ENCODE measurements around the gene FRYL. TPM values are rescaled to one million over a fixed set of nuclear protein-coding genes. Genes with fewer than 3 reads are reported as not detected.
"Not testable (repeated sequence)": the region's sequence is repeated elsewhere in the genome, so short reads cannot be mapped to it uniquely, and the experiment has no call there.

Gene FRYL
- total RNA-seq (135 TPM), polyA plus RNA-seq (10 to 100 TPM; 27.5 to 34.3 (median 31.2) TPM)

DNA sequence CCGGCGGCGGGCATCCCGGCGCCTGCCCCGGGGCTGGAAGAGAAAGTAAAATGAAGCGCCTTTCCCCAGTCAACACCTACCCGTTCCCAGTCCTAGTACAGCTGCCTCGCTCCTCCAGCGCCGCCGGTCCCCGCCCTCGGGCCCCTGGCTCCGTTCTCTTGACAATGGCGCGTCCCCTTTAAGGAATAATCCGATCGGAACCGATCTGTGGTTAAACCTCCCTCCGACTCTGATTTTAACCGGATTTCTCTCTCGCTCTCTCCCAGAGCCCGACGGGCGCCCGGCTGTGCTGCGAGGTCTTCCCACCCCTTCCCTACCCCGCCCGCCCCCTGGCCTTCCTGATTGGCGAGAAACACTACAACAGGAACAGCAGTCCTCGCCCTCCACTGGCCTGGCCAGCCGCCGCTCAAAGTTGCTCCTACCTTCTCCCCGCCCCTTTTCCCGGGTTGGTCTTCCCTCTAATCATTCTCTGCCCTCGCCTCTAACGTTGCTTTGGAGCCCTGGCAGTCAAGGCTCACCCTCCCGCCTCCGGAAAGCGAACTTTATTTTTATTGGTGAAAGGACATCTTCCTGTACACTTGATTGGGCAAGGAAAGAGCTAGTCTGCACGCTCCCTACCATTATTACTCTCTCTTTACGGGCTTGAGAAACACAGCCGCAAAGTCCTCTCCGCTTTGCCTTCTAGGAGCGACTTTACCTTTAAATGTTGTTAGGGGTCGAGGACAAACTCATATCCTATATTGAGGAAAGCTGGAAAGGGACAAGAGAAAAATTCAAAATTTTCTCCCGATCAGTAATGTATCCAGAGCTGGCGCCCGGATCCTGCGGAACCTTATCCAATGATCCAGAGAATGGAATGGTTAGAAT lies at the start of gene FRYL:
Gene FRYL, minus strand, starts transcription at position 282 of the 867 bp plus-strand sequence. CDS start 145,869 bp downstream, outside the sequence.
- DNase-seq (peak; percentile 96 to 100 (median 97)), ATAC-seq (ENCODE audit: low read depth in 2 of 2) (peak; percentile 91 to 93)
- peak within 1 kb of the TSS; percentile 97 for H3K4me3 ChIP-seq (ENCODE audit: low read depth, low read length)
- Mint-ChIP-seq H3K27ac (peak within 1 kb of the TSS; percentile 83 to 96 (median 93)), H3K27me3 (peaks cover 5% of the 10 kb centered on the region), H3K4me1 (peaks cover 11 to 51% (median 38%) of the 10 kb centered on the region in 4 donors), H3K4me3 (peak within 1 kb of the TSS; percentile 89 to 98 (median 95)), H3K36me3 (peaks cover 7% of the 10 kb centered on the region), H3K9me3 (no peaks in the 10 kb centered on the region)
- no peaks in the 10 kb centered on the region for H3K27me3 ChIP-seq (ENCODE audit: control insufficient read depth, insufficient read depth, low read length)
- peaks cover 37% of the 10 kb centered on the region for H3K4me1 ChIP-seq (ENCODE audit: control insufficient read depth, insufficient read depth, low read length, poor library complexity, severe bottlenecking)
- H3K36me3 ChIP-seq (ENCODE audit: control insufficient read depth, insufficient read depth, low read length), result no peaks in the 10 kb centered on the region
- H3K9me3 ChIP-seq (ENCODE audit: control insufficient read depth in 2 of 2, low read length in 2 of 2), result no peaks in the 10 kb centered on the region
- H3K27ac ChIP-seq (ENCODE audit: insufficient read depth, low read length, poor library complexity, severe bottlenecking), result peak within 1 kb of the TSS; percentile 90

DNA sequence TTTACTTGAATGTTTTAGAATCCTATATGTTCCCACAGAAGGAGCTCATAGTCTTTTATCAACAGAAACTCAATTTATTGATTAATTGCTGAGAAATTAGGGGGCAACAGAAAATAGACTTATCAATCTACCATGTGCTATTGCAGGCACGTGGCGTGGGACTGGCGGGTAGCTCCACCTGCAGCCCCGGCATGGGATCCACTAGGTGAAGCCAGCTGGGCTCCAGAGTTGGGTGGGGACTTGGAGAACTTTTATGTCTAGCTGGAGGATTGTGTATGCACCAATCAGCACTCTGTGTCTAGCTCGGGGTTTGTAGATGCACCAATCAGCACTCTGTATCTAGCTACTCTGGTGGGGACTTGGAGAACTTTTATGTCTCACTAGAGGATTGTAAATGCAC lies 47.5 kb upstream of the FRYL start:
- no peak overlapping the region for H3K27ac Mint-ChIP-seq
- H3K4me3 Mint-ChIP-seq, result no peak overlapping the region
- ATAC-seq (ENCODE audit: low read depth in 2 of 2) (no peak), DNase-seq (no peak)
- Histone ChIP-seq H3K36me3 (ENCODE audit: control insufficient read depth, insufficient read depth, low read length) (no peaks in the 10 kb centered on the region), H3K27me3 (ENCODE audit: control insufficient read depth, insufficient read depth, low read length) (peaks cover 2% of the 10 kb centered on the region), H3K4me1 (ENCODE audit: control insufficient read depth, insufficient read depth, low read length, poor library complexity, severe bottlenecking) (peaks cover 16% of the 10 kb centered on the region), H3K4me3 (ENCODE audit: low read depth, low read length) (no peak overlapping the region), H3K9me3 (ENCODE audit: control insufficient read depth in 2 of 2, low read length in 2 of 2) (no peaks in the 10 kb centered on the region), H3K27ac (ENCODE audit: insufficient read depth, low read length, poor library complexity, severe bottlenecking) (no peak overlapping the region)
- H3K27me3 Mint-ChIP-seq, result peaks cover 30% of the 10 kb centered on the region
- peaks cover 0 to 6% (median 0%) of the 10 kb centered on the region in 7 donors for H3K9me3 Mint-ChIP-seq
- no peaks in the 10 kb centered on the region for H3K36me3 Mint-ChIP-seq
- peaks cover 10 to 23% (median 19%) of the 10 kb centered on the region in 4 donors for H3K4me1 Mint-ChIP-seq

DNA sequence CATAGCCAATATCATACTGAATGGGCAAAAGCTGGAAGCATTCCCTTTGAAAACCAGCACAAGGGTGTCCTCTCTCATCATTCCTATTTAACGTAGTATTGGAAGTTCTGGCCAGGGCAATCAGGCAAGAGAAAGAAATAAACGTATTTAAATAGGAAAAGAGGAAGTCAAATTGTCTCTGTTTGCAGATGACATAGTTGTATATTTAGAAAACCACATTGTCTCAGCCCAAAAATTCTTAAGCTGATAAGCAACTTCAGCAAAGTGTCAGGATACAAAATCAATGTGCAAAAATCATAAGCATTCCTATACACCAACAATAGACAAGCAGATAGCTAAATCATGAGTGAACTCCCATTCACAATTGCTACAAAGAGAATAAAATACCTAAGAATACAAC lies 41.4 kb upstream of the FRYL start:
- not testable (repeated sequence) for H3K9me3 ChIP-seq (ENCODE audit: control insufficient read depth in 2 of 2, low read length in 2 of 2); H3K36me3 Mint-ChIP-seq; ATAC-seq (ENCODE audit: low read depth in 2 of 2); H3K4me3 ChIP-seq (ENCODE audit: low read depth, low read length); H3K4me3 Mint-ChIP-seq; DNase-seq; H3K4me1 ChIP-seq (ENCODE audit: control insufficient read depth, insufficient read depth, low read length, poor library complexity, severe bottlenecking); H3K9me3 Mint-ChIP-seq; H3K27ac Mint-ChIP-seq; H3K4me1 Mint-ChIP-seq; H3K27me3 ChIP-seq (ENCODE audit: control insufficient read depth, insufficient read depth, low read length); H3K36me3 ChIP-seq (ENCODE audit: control insufficient read depth, insufficient read depth, low read length); H3K27ac ChIP-seq (ENCODE audit: insufficient read depth, low read length, poor library complexity, severe bottlenecking)
- peaks cover 38% of the 10 kb centered on the region for H3K27me3 Mint-ChIP-seq

DNA sequence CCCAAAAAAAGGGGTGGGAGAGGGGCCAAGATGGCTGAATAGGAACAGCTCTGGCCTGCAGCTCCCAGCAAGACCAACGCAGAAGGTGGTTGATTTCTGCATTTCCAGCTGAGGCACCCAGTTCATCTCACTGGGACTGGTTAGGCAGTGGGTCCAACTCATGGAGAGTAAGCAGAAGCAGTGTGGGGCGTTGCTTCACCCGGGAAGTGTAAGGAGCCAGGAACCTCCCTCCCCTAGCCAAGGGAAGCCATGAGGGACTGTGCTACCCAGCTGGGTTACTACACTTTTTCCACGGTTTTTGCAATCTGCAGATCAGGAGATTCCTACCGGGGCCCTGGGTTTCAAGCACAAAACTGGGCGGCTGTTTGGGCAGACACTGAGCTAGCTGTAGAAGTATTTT lies 36.9 kb upstream of the FRYL start:
- H3K4me1 Mint-ChIP-seq, result peaks cover 0 to 4% (median 2%) of the 10 kb centered on the region in 4 donors
- ATAC-seq (ENCODE audit: low read depth in 2 of 2) (no peak), DNase-seq (no peak)
- Histone ChIP-seq H3K4me1 (ENCODE audit: control insufficient read depth, insufficient read depth, low read length, poor library complexity, severe bottlenecking) (no peaks in the 10 kb centered on the region), H3K27me3 (ENCODE audit: control insufficient read depth, insufficient read depth, low read length) (peaks cover 14% of the 10 kb centered on the region), H3K9me3 (ENCODE audit: control insufficient read depth in 2 of 2, low read length in 2 of 2) (no peaks in the 10 kb centered on the region), H3K36me3 (ENCODE audit: control insufficient read depth, insufficient read depth, low read length) (no peaks in the 10 kb centered on the region), H3K27ac (ENCODE audit: insufficient read depth, low read length, poor library complexity, severe bottlenecking) (no peak overlapping the region), H3K4me3 (ENCODE audit: low read depth, low read length) (no peak overlapping the region)
- H3K27ac Mint-ChIP-seq, result no peak overlapping the region
- H3K4me3 Mint-ChIP-seq, result no peak overlapping the region
- H3K27me3 Mint-ChIP-seq, result peaks cover 54% of the 10 kb centered on the region
- H3K36me3 Mint-ChIP-seq, result no peaks in the 10 kb centered on the region
- H3K9me3 Mint-ChIP-seq, result peaks cover 0 to 3% (median 0%) of the 10 kb centered on the region in 7 donors

DNA sequence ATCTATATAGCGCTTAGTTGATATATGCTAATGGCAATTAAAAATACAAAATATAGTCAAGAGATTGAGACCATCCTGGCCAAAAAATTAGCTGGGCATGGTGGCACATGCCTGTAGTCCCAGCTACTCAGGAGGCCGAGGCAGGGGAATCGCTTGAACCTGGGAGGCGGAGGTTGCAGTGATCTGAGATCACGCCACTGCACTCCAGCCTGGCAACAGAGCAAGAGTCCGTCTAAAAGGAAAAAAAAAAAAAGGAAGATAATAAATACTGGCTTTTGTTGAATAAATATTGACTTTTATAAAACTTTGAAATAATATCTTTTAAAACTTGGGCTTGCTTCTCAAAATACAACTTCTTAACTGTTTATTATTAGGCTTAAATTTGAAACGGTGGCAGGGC lies 36.2 kb upstream of the FRYL start:
- H3K36me3 Mint-ChIP-seq; H3K27ac Mint-ChIP-seq; H3K36me3 ChIP-seq (ENCODE audit: control insufficient read depth, insufficient read depth, low read length); H3K4me3 ChIP-seq (ENCODE audit: low read depth, low read length); H3K4me1 Mint-ChIP-seq; H3K4me3 Mint-ChIP-seq; ATAC-seq (ENCODE audit: low read depth in 2 of 2); H3K9me3 Mint-ChIP-seq; H3K27ac ChIP-seq (ENCODE audit: insufficient read depth, low read length, poor library complexity, severe bottlenecking); H3K9me3 ChIP-seq (ENCODE audit: control insufficient read depth in 2 of 2, low read length in 2 of 2); DNase-seq; H3K4me1 ChIP-seq (ENCODE audit: control insufficient read depth, insufficient read depth, low read length, poor library complexity, severe bottlenecking): not testable (repeated sequence)
- peaks cover 56% of the 10 kb centered on the region for H3K27me3 Mint-ChIP-seq
- H3K27me3 ChIP-seq (ENCODE audit: control insufficient read depth, insufficient read depth, low read length), result peaks cover 14% of the 10 kb centered on the region

DNA sequence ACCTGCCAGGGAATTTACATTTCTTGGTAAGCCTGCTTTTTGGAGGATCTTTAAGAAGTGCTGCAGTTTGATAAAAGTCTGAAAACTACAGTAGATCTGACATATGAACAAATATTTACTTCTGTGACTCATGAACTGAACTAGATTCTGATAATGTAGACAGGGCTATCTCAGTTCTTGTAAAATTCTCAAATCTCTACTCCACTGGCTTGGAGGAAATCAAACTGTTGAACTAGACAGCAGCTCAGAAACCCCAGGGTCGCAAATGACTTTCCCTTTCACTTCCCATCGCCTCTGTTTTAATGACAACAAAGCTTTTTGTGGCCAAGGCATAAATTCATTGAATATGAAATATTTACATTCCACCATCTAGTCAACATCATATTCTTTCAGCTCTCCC lies 35.4 kb upstream of the FRYL start:
- no peak overlapping the region for H3K4me3 ChIP-seq (ENCODE audit: low read depth, low read length)
- Mint-ChIP-seq H3K27me3 (peaks cover 58% of the 10 kb centered on the region), H3K4me3 (no peak overlapping the region), H3K4me1 (peaks cover 0 to 12% (median 2%) of the 10 kb centered on the region in 4 donors), H3K9me3 (peaks cover 0 to 3% (median 0%) of the 10 kb centered on the region in 7 donors), H3K36me3 (no peaks in the 10 kb centered on the region), H3K27ac (no peak overlapping the region)
- peaks cover 16% of the 10 kb centered on the region for H3K27me3 ChIP-seq (ENCODE audit: control insufficient read depth, insufficient read depth, low read length)
- H3K9me3 ChIP-seq (ENCODE audit: control insufficient read depth in 2 of 2, low read length in 2 of 2), result no peaks in the 10 kb centered on the region
- DNase-seq (peak in 1 of 3 donors; percentile 24), ATAC-seq (ENCODE audit: low read depth in 2 of 2) (no peak)
- H3K4me1 ChIP-seq (ENCODE audit: control insufficient read depth, insufficient read depth, low read length, poor library complexity, severe bottlenecking), result no peaks in the 10 kb centered on the region
- no peaks in the 10 kb centered on the region for H3K36me3 ChIP-seq (ENCODE audit: control insufficient read depth, insufficient read depth, low read length)
- no peak overlapping the region for H3K27ac ChIP-seq (ENCODE audit: insufficient read depth, low read length, poor library complexity, severe bottlenecking)

DNA sequence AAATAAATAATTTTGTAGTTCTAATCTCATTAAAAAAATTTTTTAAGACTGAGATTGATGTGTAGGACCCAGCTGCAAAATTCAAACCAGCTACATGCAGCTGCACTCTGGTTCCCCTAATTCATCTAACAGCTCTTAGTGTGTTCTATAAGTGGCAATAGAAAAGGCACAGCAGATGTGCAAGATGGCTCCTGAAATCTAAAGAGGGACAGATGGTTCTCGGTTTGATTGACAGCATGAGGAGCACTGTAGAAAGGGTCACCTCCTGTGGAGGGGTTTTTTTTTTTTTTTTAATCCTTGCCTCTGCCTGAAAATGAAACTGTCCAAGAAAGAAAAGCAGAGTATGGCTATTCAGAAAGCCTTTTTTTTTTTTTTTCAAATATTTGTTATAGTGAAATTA lies 33.9 kb upstream of the FRYL start:
- Mint-ChIP-seq H3K9me3 (peaks cover 0 to 3% (median 0%) of the 10 kb centered on the region in 7 donors), H3K36me3 (no peaks in the 10 kb centered on the region), H3K4me1 (peaks cover 0 to 12% (median 2%) of the 10 kb centered on the region in 4 donors), H3K27ac (no peak overlapping the region), H3K4me3 (no peak overlapping the region), H3K27me3 (peaks cover 55% of the 10 kb centered on the region)
- Histone ChIP-seq H3K9me3 (ENCODE audit: control insufficient read depth in 2 of 2, low read length in 2 of 2) (no peaks in the 10 kb centered on the region), H3K4me3 (ENCODE audit: low read depth, low read length) (no peak overlapping the region), H3K36me3 (ENCODE audit: control insufficient read depth, insufficient read depth, low read length) (no peaks in the 10 kb centered on the region), H3K27ac (ENCODE audit: insufficient read depth, low read length, poor library complexity, severe bottlenecking) (no peak overlapping the region), H3K27me3 (ENCODE audit: control insufficient read depth, insufficient read depth, low read length) (peaks cover 10% of the 10 kb centered on the region), H3K4me1 (ENCODE audit: control insufficient read depth, insufficient read depth, low read length, poor library complexity, severe bottlenecking) (no peaks in the 10 kb centered on the region)
- ATAC-seq (ENCODE audit: low read depth in 2 of 2), result no peak
- DNase-seq, result no peak

DNA sequence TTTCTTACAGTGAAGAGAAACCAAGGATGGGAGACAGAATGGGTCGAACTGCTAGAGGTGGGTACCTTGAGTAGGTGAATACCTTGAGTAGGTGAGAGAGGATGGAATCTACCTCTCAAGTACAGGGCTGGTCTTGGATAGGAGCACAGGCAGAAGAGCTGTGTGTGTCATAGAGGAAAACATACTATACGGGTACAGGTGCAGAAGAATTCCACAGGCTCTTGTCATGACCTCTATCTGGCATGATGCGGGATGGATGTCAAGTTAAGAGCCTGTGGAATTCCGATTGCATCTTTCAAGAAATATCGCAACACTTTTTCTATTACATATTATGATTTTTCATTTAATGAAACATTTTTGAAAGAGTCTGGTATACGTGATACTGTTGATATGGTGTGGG lies 32.8 kb upstream of the FRYL start:
- Mint-ChIP-seq H3K4me3 (no peak overlapping the region), H3K36me3 (no peaks in the 10 kb centered on the region), H3K27ac (no peak overlapping the region), H3K4me1 (peaks cover 0 to 17% (median 2%) of the 10 kb centered on the region in 4 donors), H3K9me3 (peaks cover 0 to 4% (median 0%) of the 10 kb centered on the region in 7 donors), H3K27me3 (peaks cover 55% of the 10 kb centered on the region)
- no peaks in the 10 kb centered on the region for H3K9me3 ChIP-seq (ENCODE audit: control insufficient read depth in 2 of 2, low read length in 2 of 2)
- ATAC-seq (ENCODE audit: low read depth in 2 of 2) (no peak), DNase-seq (no peak)
- H3K27me3 ChIP-seq (ENCODE audit: control insufficient read depth, insufficient read depth, low read length), result peaks cover 8% of the 10 kb centered on the region
- no peaks in the 10 kb centered on the region for H3K4me1 ChIP-seq (ENCODE audit: control insufficient read depth, insufficient read depth, low read length, poor library complexity, severe bottlenecking)
- H3K4me3 ChIP-seq (ENCODE audit: low read depth, low read length), result no peak overlapping the region
- H3K36me3 ChIP-seq (ENCODE audit: control insufficient read depth, insufficient read depth, low read length), result no peaks in the 10 kb centered on the region
- H3K27ac ChIP-seq (ENCODE audit: insufficient read depth, low read length, poor library complexity, severe bottlenecking), result no peak overlapping the region
